Measurements from ENCODE around the gene UBE2U. TPM values are rescaled to one million over a fixed set of nuclear protein-coding genes. Genes with fewer than 3 reads are reported as not detected.

UBE2U gene
- total and polyA plus RNA-seq, 10 of the 15 experiments (the other 5 are each of a cell fraction or from before 2014, with no cell fraction given), result not detected

DNA sequence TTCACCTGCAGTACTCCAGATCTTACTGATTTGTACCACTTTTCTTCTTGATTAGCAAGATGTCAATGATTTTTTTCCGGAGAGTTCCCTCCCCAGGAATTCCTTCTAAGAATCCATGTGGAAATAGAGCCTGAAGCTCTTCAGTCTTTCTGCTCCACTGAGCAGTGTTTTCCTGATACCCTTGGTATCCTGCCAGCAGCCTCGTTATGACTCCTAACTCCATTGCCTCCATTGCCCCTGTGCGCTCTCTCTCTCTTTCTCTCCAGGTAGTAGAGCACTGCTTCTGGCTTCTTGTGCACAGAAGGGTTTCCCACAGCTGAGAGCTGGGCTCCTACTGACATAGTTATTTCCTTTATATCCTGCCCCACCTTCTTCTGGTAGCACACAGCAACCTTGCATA lies 12.2 kb downstream of the UBE2U start:
- no peaks in the 10 kb centered on the region for H3K27me3 ChIP-seq (replicated peaks in 1 of 2; ENCODE audit: control insufficient read depth in 2 of 2, insufficient read depth in 2 of 2, low read length in 1 of 2)
- BruUV-seq (replicated peaks), result no TSS peak
- H3K9me3 ChIP-seq (replicated peaks; ENCODE audit: control insufficient read depth, insufficient read depth, low read length), result no peaks in the 10 kb centered on the region
- TF ChIP-seq KAT2A (conservative IDR thresholded peaks at IDR 0.05; ENCODE audit: control insufficient read depth, low read depth, low read length) (no peak), ZNF24 (IDR thresholded peaks at IDR 0.05) (no peak), RAD51 (IDR thresholded peaks at IDR 0.05) (no peak), GABPA (IDR thresholded peaks at IDR 0.05; ENCODE audit: low read depth) (no peak), KLF5 (IDR thresholded peaks at IDR 0.05; ENCODE audit: partially characterized antibody) (no peak), CHD4 (IDR thresholded peaks at IDR 0.05) (no peak), NR2C2 (IDR thresholded peaks at IDR 0.05; ENCODE audit: borderline replicate concordance, control insufficient read depth, insufficient read length, low read depth) (no peak), CEBPB (IDR thresholded peaks at IDR 0.05; ENCODE audit: borderline replicate concordance in 1 of 2, low read depth in 2 of 2, low read length in 2 of 2) (no peak), EP300 (IDR thresholded peaks at IDR 0.05; ENCODE audit: borderline replicate concordance in 1 of 2, control insufficient read depth in 1 of 2, low read depth in 2 of 2, low read length in 2 of 2) (no peak), MEF2B (IDR thresholded peaks at IDR 0.05; ENCODE audit: partially characterized antibody, poor library complexity, severe bottlenecking) (no peak), BACH1 (IDR thresholded peaks at IDR 0.05; ENCODE audit: borderline replicate concordance) (no peak), ZNF622 (IDR thresholded peaks at IDR 0.05) (no peak), YBX1 (IDR thresholded peaks at IDR 0.05) (no peak), NFXL1 (IDR thresholded peaks at IDR 0.05; ENCODE audit: borderline replicate concordance) (no peak), RCOR1 (conservative IDR thresholded peaks at IDR 0.05; ENCODE audit: low read depth, low read length) (no peak)
- TF ChIP-seq, protein P1, sequence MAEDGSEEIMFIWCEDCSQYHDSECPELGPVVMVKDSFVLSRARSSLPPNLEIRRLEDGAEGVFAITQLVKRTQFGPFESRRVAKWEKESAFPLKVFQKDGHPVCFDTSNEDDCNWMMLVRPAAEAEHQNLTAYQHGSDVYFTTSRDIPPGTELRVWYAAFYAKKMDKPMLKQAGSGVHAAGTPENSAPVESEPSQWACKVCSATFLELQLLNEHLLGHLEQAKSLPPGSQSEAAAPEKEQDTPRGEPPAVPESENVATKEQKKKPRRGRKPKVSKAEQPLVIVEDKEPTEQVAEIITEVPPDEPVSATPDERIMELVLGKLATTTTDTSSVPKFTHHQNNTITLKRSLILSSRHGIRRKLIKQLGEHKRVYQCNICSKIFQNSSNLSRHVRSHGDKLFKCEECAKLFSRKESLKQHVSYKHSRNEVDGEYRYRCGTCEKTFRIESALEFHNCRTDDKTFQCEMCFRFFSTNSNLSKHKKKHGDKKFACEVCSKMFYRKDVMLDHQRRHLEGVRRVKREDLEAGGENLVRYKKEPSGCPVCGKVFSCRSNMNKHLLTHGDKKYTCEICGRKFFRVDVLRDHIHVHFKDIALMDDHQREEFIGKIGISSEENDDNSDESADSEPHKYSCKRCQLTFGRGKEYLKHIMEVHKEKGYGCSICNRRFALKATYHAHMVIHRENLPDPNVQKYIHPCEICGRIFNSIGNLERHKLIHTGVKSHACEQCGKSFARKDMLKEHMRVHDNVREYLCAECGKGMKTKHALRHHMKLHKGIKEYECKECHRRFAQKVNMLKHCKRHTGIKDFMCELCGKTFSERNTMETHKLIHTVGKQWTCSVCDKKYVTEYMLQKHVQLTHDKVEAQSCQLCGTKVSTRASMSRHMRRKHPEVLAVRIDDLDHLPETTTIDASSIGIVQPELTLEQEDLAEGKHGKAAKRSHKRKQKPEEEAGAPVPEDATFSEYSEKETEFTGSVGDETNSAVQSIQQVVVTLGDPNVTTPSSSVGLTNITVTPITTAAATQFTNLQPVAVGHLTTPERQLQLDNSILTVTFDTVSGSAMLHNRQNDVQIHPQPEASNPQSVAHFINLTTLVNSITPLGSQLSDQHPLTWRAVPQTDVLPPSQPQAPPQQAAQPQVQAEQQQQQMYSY (CRISPR knock-in tag; IDR thresholded peaks at IDR 0.05), result no peak
- TF ChIP-seq, protein P2, sequence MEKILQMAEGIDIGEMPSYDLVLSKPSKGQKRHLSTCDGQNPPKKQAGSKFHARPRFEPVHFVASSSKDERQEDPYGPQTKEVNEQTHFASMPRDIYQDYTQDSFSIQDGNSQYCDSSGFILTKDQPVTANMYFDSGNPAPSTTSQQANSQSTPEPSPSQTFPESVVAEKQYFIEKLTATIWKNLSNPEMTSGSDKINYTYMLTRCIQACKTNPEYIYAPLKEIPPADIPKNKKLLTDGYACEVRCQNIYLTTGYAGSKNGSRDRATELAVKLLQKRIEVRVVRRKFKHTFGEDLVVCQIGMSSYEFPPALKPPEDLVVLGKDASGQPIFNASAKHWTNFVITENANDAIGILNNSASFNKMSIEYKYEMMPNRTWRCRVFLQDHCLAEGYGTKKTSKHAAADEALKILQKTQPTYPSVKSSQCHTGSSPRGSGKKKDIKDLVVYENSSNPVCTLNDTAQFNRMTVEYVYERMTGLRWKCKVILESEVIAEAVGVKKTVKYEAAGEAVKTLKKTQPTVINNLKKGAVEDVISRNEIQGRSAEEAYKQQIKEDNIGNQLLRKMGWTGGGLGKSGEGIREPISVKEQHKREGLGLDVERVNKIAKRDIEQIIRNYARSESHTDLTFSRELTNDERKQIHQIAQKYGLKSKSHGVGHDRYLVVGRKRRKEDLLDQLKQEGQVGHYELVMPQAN (conservative IDR thresholded peaks at IDR 0.05), result no peak
- TF ChIP-seq, protein P3, sequence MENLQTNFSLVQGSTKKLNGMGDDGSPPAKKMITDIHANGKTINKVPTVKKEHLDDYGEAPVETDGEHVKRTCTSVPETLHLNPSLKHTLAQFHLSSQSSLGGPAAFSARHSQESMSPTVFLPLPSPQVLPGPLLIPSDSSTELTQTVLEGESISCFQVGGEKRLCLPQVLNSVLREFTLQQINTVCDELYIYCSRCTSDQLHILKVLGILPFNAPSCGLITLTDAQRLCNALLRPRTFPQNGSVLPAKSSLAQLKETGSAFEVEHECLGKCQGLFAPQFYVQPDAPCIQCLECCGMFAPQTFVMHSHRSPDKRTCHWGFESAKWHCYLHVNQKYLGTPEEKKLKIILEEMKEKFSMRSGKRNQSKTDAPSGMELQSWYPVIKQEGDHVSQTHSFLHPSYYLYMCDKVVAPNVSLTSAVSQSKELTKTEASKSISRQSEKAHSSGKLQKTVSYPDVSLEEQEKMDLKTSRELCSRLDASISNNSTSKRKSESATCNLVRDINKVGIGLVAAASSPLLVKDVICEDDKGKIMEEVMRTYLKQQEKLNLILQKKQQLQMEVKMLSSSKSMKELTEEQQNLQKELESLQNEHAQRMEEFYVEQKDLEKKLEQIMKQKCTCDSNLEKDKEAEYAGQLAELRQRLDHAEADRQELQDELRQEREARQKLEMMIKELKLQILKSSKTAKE (IDR thresholded peaks at IDR 0.05; ENCODE audit: low read depth, poor library complexity, severe bottlenecking), result no peak
- H3K27ac ChIP-seq (ENCODE audit: control insufficient read depth, insufficient read depth), result no peak overlapping the region
- no peaks in the 10 kb centered on the region for H3K36me3 ChIP-seq (ENCODE audit: control insufficient read depth in 2 of 2, insufficient read depth in 2 of 2, low read length in 1 of 2)
- DNase-seq (ENCODE audit: low read depth, low spot score) (no peak), ATAC-seq (no peak), FAIRE-seq (no peak)
- no peaks in the 10 kb centered on the region for H4K20me1 ChIP-seq (ENCODE audit: control insufficient read depth, insufficient read depth)
- POLR2A ChIA-PET, result no interaction called here
- WGBS (ENCODE audit: insufficient coverage, insufficient replicate concordance, low lambda C conversion rate, missing lambda C conversion rate), result 47% methylated on average over 3 of the region's 3 CpGs
- no peaks in the 10 kb centered on the region for H3K79me2 ChIP-seq (ENCODE audit: control insufficient read depth, insufficient read depth, low read length)
- no peak overlapping the region for H3K4me3 ChIP-seq
- SMC1A ChIA-PET (ENCODE audit: uncharacterized antibody, unreplicated experiment), result no interaction called here
- no peaks in the 10 kb centered on the region for H3K4me1 ChIP-seq (ENCODE audit: control insufficient read depth, insufficient read depth, low read length)
- RAD21 ChIA-PET (ENCODE audit: unreplicated experiment), result interaction anchor here (1.0 kb wide), 1 partner anchor 78 kb away, joined by 3 read pairs; no protein-coding TSS in a partner anchor
- in situ Hi-C loops (cut with MboI) (no loop called here), intact Hi-C loops (cut with micrococcal nuclease; ENCODE audit: unreplicated experiment) (no loop called here)
- CTCF ChIA-PET, result no interaction called here
- no peak overlapping the region for H2AFZ ChIP-seq (ENCODE audit: control insufficient read depth, low read depth, low read length)
- no peak overlapping the region for H3K4me2 ChIP-seq (ENCODE audit: control insufficient read depth, insufficient read depth)
- H3K9ac ChIP-seq (ENCODE audit: control insufficient read depth, insufficient read depth, low read length), result no peak overlapping the region

Measured in GM12878 (cell line).